Body of pancreas (tissue), 4 donors: Measurements from ENCODE around the gene SASH3.

Experiments used
- POLR2A ChIP-seq, 3 donors: fragments of 450-650 bp; IDR thresholded peaks; one replicate each; pipeline ENCODE4 v1.6.1; 2016; ENCODE audit warnings: antibody characterized with exemption in 3 of 3, mild to moderate bottlenecking in 2 of 3
- TF ChIP-seq, protein P1 (sequence below), 7 experiments: fragments of 450-650 bp in 4 of 7; fragments of 200-600 bp in 3 of 7; sonication (generic) in 3 of 7; IDR thresholded peaks; one replicate each; pipeline ENCODE4 v1.5.1; 2016 to 2019; ENCODE audit warnings: antibody characterized with exemption in 7 of 7

DNA sequence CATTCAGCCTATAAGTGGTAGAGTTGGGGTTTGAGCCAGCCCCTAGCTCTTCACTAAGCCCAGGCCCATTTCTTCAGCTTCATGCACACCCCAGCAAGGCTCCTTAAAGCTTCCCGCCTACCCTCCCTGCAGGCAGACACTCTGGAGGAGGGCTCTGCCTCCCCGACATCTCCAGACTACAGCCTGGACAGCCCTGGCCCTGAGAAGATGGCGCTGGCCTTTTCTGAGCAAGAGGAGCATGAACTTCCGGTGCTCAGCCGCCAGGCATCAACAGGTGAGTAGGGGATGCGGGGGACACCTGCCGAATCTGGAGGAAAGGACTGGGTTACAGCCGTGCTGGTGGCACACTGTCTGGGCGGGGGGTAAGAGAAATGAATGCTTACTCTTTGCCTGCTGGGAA is 11.1 kb downstream of the SASH3 start:
- TF ChIP-seq, protein P1, sequence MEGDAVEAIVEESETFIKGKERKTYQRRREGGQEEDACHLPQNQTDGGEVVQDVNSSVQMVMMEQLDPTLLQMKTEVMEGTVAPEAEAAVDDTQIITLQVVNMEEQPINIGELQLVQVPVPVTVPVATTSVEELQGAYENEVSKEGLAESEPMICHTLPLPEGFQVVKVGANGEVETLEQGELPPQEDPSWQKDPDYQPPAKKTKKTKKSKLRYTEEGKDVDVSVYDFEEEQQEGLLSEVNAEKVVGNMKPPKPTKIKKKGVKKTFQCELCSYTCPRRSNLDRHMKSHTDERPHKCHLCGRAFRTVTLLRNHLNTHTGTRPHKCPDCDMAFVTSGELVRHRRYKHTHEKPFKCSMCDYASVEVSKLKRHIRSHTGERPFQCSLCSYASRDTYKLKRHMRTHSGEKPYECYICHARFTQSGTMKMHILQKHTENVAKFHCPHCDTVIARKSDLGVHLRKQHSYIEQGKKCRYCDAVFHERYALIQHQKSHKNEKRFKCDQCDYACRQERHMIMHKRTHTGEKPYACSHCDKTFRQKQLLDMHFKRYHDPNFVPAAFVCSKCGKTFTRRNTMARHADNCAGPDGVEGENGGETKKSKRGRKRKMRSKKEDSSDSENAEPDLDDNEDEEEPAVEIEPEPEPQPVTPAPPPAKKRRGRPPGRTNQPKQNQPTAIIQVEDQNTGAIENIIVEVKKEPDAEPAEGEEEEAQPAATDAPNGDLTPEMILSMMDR (IDR thresholded peaks at IDR 0.05): no peak
- no peak for TF ChIP-seq POLR2A (IDR thresholded peaks at IDR 0.05)
